ENCODE measurements around the gene SCIMP. TPM values are rescaled to one million over a fixed set of nuclear protein-coding genes. Genes with fewer than 3 reads are reported as not detected.

Gene SCIMP
- total RNA-seq (2014; rRNA removed; shearing (Covaris generic)): not detected in 2 replicates

GRCh38 chr17:5234645-5235576 is at the start of gene SCIMP:
Gene SCIMP (minus strand): TSS chr17:5234860. CDS start chr17:5234755, 105 bp downstream.
- Histone ChIP-seq H3K9me3 (replicated peaks) (no peaks in the 10 kb centered on the region), H3K36me3 (no peaks in the 10 kb centered on the region), H3K4me3 (no peak within 1 kb of the TSS), H3K4me1 (no peaks in the 10 kb centered on the region), H3K27ac (no peak within 1 kb of the TSS), H3K27me3 (no peaks in the 10 kb centered on the region)
- no peak for DNase-seq

GRCh38 chr17:5283571-5284315 is 49.1 kb upstream of the SCIMP start:
- H3K4me3 ChIP-seq: peak overlapping the region; percentile 99
- H3K4me1 ChIP-seq: no peaks in the 10 kb centered on the region
- no peaks in the 10 kb centered on the region for H3K9me3 ChIP-seq (replicated peaks)
- H3K36me3 ChIP-seq: no peaks in the 10 kb centered on the region
- H3K27ac ChIP-seq: no peak overlapping the region
- DNase-seq: no peak
- no peaks in the 10 kb centered on the region for H3K27me3 ChIP-seq

DNA sequence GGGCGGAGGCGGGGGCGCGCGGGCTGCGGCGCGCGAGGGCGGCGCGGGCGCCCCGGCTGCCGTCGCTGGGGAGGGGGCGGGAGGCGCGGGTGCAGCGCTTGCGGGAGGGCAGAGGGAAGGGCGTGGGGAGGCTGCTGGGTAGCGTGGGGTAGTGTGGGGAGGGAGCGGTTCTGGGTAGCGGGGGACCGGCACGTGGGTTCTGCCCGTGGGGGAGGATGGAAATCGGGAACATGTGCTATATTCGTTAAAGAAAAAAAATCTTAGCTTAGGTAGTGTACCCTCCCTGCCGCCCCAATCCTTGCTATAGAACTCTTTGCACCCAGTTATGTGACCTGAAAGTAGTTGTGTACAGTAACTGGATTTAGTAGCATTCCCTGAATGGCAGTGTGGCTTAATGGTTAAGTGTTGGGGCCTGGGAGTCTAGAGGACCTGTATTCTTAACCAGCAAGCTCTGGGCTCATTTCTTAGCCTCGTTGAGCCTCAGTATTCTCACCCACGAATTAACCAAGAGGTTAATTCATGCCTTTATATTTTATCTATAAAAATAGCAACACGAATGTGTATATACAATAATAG is 48.1 kb upstream of the SCIMP start:
- H3K9me3 ChIP-seq (replicated peaks): no peaks in the 10 kb centered on the region
- no peaks in the 10 kb centered on the region for H3K4me1 ChIP-seq
- no peak overlapping the region for H3K27ac ChIP-seq
- no peaks in the 10 kb centered on the region for H3K36me3 ChIP-seq
- peak overlapping the region; percentile 99 for H3K4me3 ChIP-seq
- DNase-seq: peak; percentile 16 to 18
- H3K27me3 ChIP-seq: no peaks in the 10 kb centered on the region

GRCh38 chr17:5281814-5282641 is 47.4 kb upstream of the SCIMP start, which contains the start of gene RABEP1:
Gene RABEP1 (plus strand): TSS chr17:5282284. CDS start chr17:5282487, 203 bp downstream.
- H3K36me3 ChIP-seq: no peaks in the 10 kb centered on the region
- peak within 1 kb of the TSS; percentile 99 for H3K4me3 ChIP-seq
- peak within 1 kb of the TSS; percentile 59; the same call in 1 of the 2 replicates for H3K27ac ChIP-seq
- no peaks in the 10 kb centered on the region for H3K4me1 ChIP-seq
- H3K9me3 ChIP-seq (replicated peaks): no peaks in the 10 kb centered on the region
- no peaks in the 10 kb centered on the region for H3K27me3 ChIP-seq
- peak; percentile 89 for DNase-seq

DNA sequence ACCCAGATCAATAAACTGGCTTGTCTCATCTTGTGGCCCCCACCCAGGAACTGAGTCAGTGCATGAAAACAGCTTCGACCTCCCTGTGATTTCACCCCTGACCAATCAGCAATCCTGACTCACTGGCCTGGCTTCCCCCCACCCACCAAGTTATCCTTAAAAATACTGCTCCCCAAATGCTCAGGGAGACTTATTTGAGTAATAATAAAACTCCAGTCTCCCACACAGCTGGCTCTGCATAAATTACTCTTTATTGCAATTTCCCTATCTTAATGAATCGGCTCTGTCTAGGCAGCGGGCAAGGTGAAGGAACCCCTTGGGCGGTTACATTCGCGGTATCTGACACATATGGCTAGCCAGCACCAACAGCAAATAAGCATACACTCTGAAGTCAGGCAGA is 37.7 kb upstream of the SCIMP start:
- DNase-seq: no peak
- Histone ChIP-seq H3K27ac (no peak overlapping the region), H3K4me1 (no peaks in the 10 kb centered on the region), H3K27me3 (no peaks in the 10 kb centered on the region), H3K9me3 (replicated peaks) (no peaks in the 10 kb centered on the region), H3K36me3 (no peaks in the 10 kb centered on the region), H3K4me3 (no peak overlapping the region)

- no peak for DNase-seq
- H3K27me3 ChIP-seq: no peaks in the 10 kb centered on the region
- H3K27ac ChIP-seq: no peak overlapping the region
- no peaks in the 10 kb centered on the region for H3K4me1 ChIP-seq
- H3K4me3 ChIP-seq: no peak overlapping the region
- H3K9me3 ChIP-seq (replicated peaks): no peaks in the 10 kb centered on the region
- H3K36me3 ChIP-seq: no peaks in the 10 kb centered on the region
Measured at GRCh38 chr17:5269241-5269960, 34.7 kb upstream of the SCIMP start.

DNA sequence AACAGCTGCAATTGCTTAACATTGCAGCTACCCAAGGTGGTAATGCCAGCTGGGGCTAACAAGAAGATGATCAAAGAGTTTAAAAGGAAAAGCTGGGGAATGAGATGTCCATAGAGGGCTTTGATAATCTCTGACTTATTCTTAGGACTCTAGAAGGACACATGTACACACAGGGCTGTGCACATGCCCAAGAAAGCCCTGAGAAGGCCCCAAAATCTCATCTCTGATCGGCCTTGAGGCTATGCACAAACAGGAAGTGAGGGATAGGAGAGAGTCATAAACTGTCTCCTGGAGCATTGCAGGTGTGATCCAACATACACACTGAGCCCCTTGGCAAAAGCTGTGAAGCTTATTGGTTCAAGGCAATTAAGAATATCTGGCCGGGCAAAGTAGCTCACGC is 30.2 kb upstream of the SCIMP start:
- no peak overlapping the region for H3K27ac ChIP-seq
- no peaks in the 10 kb centered on the region for H3K4me1 ChIP-seq
- no peak for DNase-seq
- no peaks in the 10 kb centered on the region for H3K27me3 ChIP-seq
- no peak overlapping the region for H3K4me3 ChIP-seq
- H3K36me3 ChIP-seq: no peaks in the 10 kb centered on the region
- no peaks in the 10 kb centered on the region for H3K9me3 ChIP-seq (replicated peaks)

- Histone ChIP-seq H3K27me3 (no peaks in the 10 kb centered on the region), H3K27ac (no peak overlapping the region), H3K36me3 (no peaks in the 10 kb centered on the region), H3K4me3 (no peak overlapping the region), H3K9me3 (replicated peaks) (no peaks in the 10 kb centered on the region), H3K4me1 (no peaks in the 10 kb centered on the region)
- no peak for DNase-seq
Measured at GRCh38 chr17:5263441-5263840, 28.8 kb upstream of the SCIMP start.

GRCh38 chr17:5262416-5262991 is 27.8 kb upstream of the SCIMP start:
- Histone ChIP-seq H3K9me3 (replicated peaks) (no peaks in the 10 kb centered on the region), H3K27ac (no peak overlapping the region), H3K36me3 (no peaks in the 10 kb centered on the region), H3K4me1 (no peaks in the 10 kb centered on the region), H3K4me3 (no peak overlapping the region), H3K27me3 (no peaks in the 10 kb centered on the region)
- DNase-seq: no peak

- no peaks in the 10 kb centered on the region for H3K36me3 ChIP-seq
- no peak for DNase-seq
- no peak overlapping the region for H3K4me3 ChIP-seq
- H3K27me3 ChIP-seq: no peaks in the 10 kb centered on the region
- H3K27ac ChIP-seq: no peak overlapping the region
- H3K9me3 ChIP-seq (replicated peaks): no peaks in the 10 kb centered on the region
- no peaks in the 10 kb centered on the region for H3K4me1 ChIP-seq
Measured at GRCh38 chr17:5260542-5260941, 25.9 kb upstream of the SCIMP start.

DNA sequence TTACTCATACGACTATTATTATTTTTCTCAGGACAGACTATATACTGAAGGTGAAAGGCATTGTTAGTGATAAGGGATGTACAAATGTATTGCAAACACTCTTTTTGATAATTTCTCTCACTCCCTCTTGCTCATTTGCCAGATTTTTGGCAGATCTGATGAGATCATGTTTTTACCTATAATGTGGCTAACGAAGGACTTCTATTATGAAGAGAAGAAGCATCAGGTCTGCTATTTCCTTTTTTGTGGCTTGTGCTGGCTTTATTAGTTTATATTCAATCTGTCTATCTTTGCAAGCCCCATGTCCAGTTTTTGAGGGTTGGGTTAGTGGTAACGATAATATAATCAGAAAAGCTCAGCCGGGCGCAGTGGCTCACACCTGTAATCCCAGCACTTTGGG is 22.5 kb upstream of the SCIMP start:
- no peak for DNase-seq
- H3K27me3 ChIP-seq: no peaks in the 10 kb centered on the region
- H3K36me3 ChIP-seq: no peaks in the 10 kb centered on the region
- H3K9me3 ChIP-seq (replicated peaks): no peaks in the 10 kb centered on the region
- H3K4me3 ChIP-seq: no peak overlapping the region
- H3K4me1 ChIP-seq: no peaks in the 10 kb centered on the region
- H3K27ac ChIP-seq: no peak overlapping the region

- Histone ChIP-seq H3K27me3 (no peaks in the 10 kb centered on the region), H3K27ac (no peak overlapping the region), H3K4me3 (no peak overlapping the region), H3K4me1 (no peaks in the 10 kb centered on the region), H3K36me3 (no peaks in the 10 kb centered on the region), H3K9me3 (replicated peaks) (no peaks in the 10 kb centered on the region)
- DNase-seq: no peak
Measured at GRCh38 chr17:5254903-5255521, 20.4 kb upstream of the SCIMP start.

DNA sequence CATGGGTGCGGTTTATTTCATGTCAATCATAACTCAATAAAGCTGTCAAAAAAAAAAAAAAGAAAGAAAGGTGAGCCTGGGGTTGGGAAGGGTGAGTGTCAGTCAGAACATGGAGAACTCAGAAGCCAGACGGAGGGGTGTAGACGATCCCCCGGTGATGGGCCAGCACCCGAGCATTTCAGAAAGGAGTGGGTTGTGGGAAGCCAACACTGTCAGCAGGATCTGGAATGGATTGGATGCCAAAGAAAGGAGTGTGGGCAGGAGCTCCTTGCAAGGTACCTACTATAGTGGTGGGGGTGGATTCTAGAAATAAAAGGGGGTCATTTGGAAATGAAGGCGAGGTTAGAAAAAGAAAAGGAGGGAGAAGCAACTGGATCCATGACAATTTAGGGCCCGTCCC is 19.8 kb upstream of the SCIMP start:
- no peaks in the 10 kb centered on the region for H3K4me1 ChIP-seq
- no peaks in the 10 kb centered on the region for H3K27me3 ChIP-seq
- no peak for DNase-seq
- H3K9me3 ChIP-seq (replicated peaks): no peaks in the 10 kb centered on the region
- no peaks in the 10 kb centered on the region for H3K36me3 ChIP-seq
- no peak overlapping the region for H3K4me3 ChIP-seq
- no peak overlapping the region for H3K27ac ChIP-seq

All from SJCRH30 (cell line).